Spleen (tissue), 7 donors: Measurements from ENCODE around the gene GHRHR.

Experiments
- POLR2A ChIP-seq, 3 donors: fragments of 450-650 bp; IDR thresholded peaks; one replicate each; pipeline ENCODE4 v1.5.1; 2017; ENCODE audit warnings: antibody characterized with exemption in 3 of 3, mild to moderate bottlenecking in 1 of 3
- POLR2AphosphoS5 ChIP-seq, 3 donors: sonication (generic); formaldehyde crosslinking; IDR thresholded peaks; one replicate each; pipeline ENCODE4 v1.5.1; 2017; ENCODE audit warnings: antibody characterized with exemption in 3 of 3
- TF ChIP-seq, protein P1 (sequence below), 11 experiments: fragments of 200-600 bp in 7 of 11; fragments of 450-650 bp in 4 of 11; sonication (generic) in 4 of 11; IDR thresholded peaks in 8 of 11; conservative IDR thresholded peaks in 3 of 11; 1 replicate in 7 of 11; 2 replicates in 4 of 11; pipeline versions ENCODE4 v1.4.0 to v1.8.0; 2016 to 2021; ENCODE audit warnings: antibody characterized with exemption in 11 of 11, inconsistent platforms in 4 of 11, mild to moderate bottlenecking in 1 of 11
- donor health status: DM: no; HTN: no; CAD: no; lungs with moderate emphysema.
- donor health status: DM: no; HTN: no; CAD: no.
- donor health status: DM: no; HTN: no; CAD: no.

DNA sequence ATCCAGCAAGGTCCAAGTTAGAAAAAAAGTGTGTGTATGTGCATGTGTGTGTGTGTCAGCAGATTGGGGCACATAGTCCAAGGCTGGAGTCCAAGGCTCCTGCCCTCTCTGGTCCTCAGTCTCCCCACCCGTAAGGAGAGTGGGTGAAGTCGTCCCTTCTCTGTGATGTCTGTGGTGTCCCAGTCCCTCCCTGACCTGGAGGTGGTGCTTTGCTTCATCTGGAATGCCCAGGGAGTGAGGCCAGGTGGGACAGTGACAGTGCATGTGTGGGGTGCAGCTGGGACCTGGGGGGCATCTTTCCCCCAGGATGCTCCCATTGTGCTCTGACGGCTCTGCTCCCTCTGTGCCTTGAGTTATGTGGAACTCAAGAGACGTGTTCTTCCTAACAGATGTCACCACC, 34.1 kb upstream of the GHRHR start:
- TF ChIP-seq POLR2AphosphoS5 (IDR thresholded peaks at IDR 0.05) (no peak), POLR2A (IDR thresholded peaks at IDR 0.05) (no peak)
- TF ChIP-seq, protein P1, sequence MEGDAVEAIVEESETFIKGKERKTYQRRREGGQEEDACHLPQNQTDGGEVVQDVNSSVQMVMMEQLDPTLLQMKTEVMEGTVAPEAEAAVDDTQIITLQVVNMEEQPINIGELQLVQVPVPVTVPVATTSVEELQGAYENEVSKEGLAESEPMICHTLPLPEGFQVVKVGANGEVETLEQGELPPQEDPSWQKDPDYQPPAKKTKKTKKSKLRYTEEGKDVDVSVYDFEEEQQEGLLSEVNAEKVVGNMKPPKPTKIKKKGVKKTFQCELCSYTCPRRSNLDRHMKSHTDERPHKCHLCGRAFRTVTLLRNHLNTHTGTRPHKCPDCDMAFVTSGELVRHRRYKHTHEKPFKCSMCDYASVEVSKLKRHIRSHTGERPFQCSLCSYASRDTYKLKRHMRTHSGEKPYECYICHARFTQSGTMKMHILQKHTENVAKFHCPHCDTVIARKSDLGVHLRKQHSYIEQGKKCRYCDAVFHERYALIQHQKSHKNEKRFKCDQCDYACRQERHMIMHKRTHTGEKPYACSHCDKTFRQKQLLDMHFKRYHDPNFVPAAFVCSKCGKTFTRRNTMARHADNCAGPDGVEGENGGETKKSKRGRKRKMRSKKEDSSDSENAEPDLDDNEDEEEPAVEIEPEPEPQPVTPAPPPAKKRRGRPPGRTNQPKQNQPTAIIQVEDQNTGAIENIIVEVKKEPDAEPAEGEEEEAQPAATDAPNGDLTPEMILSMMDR (IDR thresholded peaks at IDR 0.05 in 8 of 11, conservative IDR thresholded peaks at IDR 0.05 in 3 of 11), result no peak
